BLaER1 treated with 17β-estradiol and CSF1 and Interleukin-3, amounts not matched to agents 10 nM and 100 nM (cell line): Measurements from ENCODE around the gene LHX4.
A peak's percentile ranks its signal among the peaks of the same experiment; 100 is the strongest.

Experiments used
- H3K27ac ChIP-seq, 11 experiments: shearing (Covaris generic); formaldehyde crosslinking; 2 replicates each; pipeline ENCODE4 v1.8.1; 2022
- H3K27me3 ChIP-seq, 11 experiments: shearing (Covaris generic); formaldehyde crosslinking; 2 replicates each; pipeline ENCODE4 v1.8.1; 2022
- H3K36me3 ChIP-seq, 11 experiments: shearing (Covaris generic); formaldehyde crosslinking; 2 replicates each; pipeline ENCODE4 v1.8.1; 2022
- H3K4me1 ChIP-seq, 10 experiments: shearing (Covaris generic); formaldehyde crosslinking; 2 replicates each; pipeline ENCODE4 v1.8.1; 2022
- H3K4me2 ChIP-seq, 11 experiments: shearing (Covaris generic); formaldehyde crosslinking; 2 replicates each; pipeline ENCODE4 v1.8.1; 2022
- H3K4me3 ChIP-seq, 10 experiments: shearing (Covaris generic); formaldehyde crosslinking; 2 replicates each; pipeline ENCODE4 v1.8.1; 2022
- H3K9ac ChIP-seq, 11 experiments: shearing (Covaris generic); formaldehyde crosslinking; 2 replicates each; pipeline ENCODE4 v1.8.1; 2022
- H3K9me3 ChIP-seq, 11 experiments: shearing (Covaris generic); formaldehyde crosslinking; replicated peaks in 1 of 11; 2 replicates each; pipeline ENCODE4 v1.8.1; 2022
- H4K20me1 ChIP-seq, 11 experiments: shearing (Covaris generic); formaldehyde crosslinking; 2 replicates each; pipeline ENCODE4 v1.8.1; 2022
- Cebpa-rat ChIP-seq, 11 experiments: shearing (Covaris generic); IDR thresholded peaks; 2 replicates each; pipeline ENCODE4 v1.8.1; 2022

The LHX4 gene

GRCh38 chr1:180277476-180278193 is 47.6 kb downstream of the LHX4 start:
- H3K27ac ChIP-seq, result peak overlapping the region in 5 of 11 experiments; percentile 51 to 78 (median 70); a peak in 9 of 22 replicates
- H3K9me3 ChIP-seq, result no peaks in the 10 kb centered on the region; a peak in 1 of 22 replicates
- H3K4me2 ChIP-seq, result peak overlapping the region in 5 of 11 experiments; percentile 75 to 92 (median 85); a peak in 10 of 22 replicates
- no peaks in the 10 kb centered on the region for H3K27me3 ChIP-seq
- H3K36me3 ChIP-seq, result peaks cover 21 to 81% (median 61%) of the 10 kb centered on the region in 11 experiments
- no peak overlapping the region for H3K9ac ChIP-seq
- H4K20me1 ChIP-seq, result no peaks in the 10 kb centered on the region; a peak in 1 of 22 replicates
- TF ChIP-seq Cebpa-rat (IDR thresholded peaks at IDR 0.05), result no peak
- H3K4me1 ChIP-seq, result peaks cover 0 to 61% (median 23%) of the 10 kb centered on the region in 10 experiments; a peak in 16 of 20 replicates
- H3K4me3 ChIP-seq, result no peak overlapping the region

DNA sequence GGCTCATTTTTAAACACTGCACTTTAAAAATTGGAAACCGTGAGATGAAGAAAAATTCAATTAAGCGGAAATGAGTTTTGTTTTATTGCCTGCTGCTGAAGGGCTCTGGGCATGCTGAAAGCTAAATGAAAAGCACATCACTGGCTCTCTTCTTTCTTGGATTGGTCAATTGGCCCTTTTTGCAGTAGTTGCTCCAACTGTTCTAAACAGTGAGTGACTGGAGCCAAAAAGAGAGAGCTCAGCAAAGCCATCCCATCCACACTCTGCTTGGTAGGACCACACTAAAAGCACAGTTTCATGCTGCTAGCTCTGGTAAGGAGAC is 48.1 kb downstream of the LHX4 start:
- no peak for TF ChIP-seq Cebpa-rat (IDR thresholded peaks at IDR 0.05)

GRCh38 chr1:180278596-180279395 is 48.7 kb downstream of the LHX4 start:
- Histone ChIP-seq H3K4me1 (peaks cover 0 to 61% (median 23%) of the 10 kb centered on the region in 10 experiments; a peak in 16 of 20 replicates), H3K9ac (peak overlapping the region in 5 of 11 experiments; percentile 3 to 55 (median 45); a peak in 9 of 22 replicates), H4K20me1 (no peaks in the 10 kb centered on the region), H3K27ac (peak overlapping the region in 9 of 11 experiments; percentile 19 to 78 (median 65); a peak in 17 of 22 replicates), H3K4me3 (peak overlapping the region in 1 of 10 experiments; percentile 0; a peak in 1 of 20 replicates), H3K4me2 (peak overlapping the region in 9 of 11 experiments; percentile 19 to 92 (median 75); a peak in 17 of 22 replicates), H3K9me3 (no peaks in the 10 kb centered on the region; a peak in 1 of 22 replicates), H3K36me3 (peaks cover 21 to 81% (median 58%) of the 10 kb centered on the region in 11 experiments), H3K27me3 (no peaks in the 10 kb centered on the region)
- TF ChIP-seq Cebpa-rat (IDR thresholded peaks at IDR 0.05), result no peak

More for the DNA sequence above, 48.1 kb downstream of the LHX4 start:
- Histone ChIP-seq H4K20me1 (no peaks in the 10 kb centered on the region; a peak in 1 of 22 replicates), H3K36me3 (peaks cover 21 to 81% (median 60%) of the 10 kb centered on the region in 11 experiments), H3K27me3 (no peaks in the 10 kb centered on the region), H3K4me3 (peak overlapping the region in 1 of 10 experiments; percentile 0; a peak in 1 of 20 replicates), H3K4me2 (peak overlapping the region in 7 of 11 experiments; percentile 60 to 92 (median 82); a peak in 14 of 22 replicates), H3K27ac (peak overlapping the region in 9 of 11 experiments; percentile 19 to 78 (median 65); a peak in 16 of 22 replicates), H3K9ac (peak overlapping the region in 5 of 11 experiments; percentile 3 to 55 (median 45); a peak in 7 of 22 replicates), H3K9me3 (no peaks in the 10 kb centered on the region; a peak in 1 of 22 replicates), H3K4me1 (peaks cover 0 to 61% (median 23%) of the 10 kb centered on the region in 10 experiments; a peak in 16 of 20 replicates)

DNA sequence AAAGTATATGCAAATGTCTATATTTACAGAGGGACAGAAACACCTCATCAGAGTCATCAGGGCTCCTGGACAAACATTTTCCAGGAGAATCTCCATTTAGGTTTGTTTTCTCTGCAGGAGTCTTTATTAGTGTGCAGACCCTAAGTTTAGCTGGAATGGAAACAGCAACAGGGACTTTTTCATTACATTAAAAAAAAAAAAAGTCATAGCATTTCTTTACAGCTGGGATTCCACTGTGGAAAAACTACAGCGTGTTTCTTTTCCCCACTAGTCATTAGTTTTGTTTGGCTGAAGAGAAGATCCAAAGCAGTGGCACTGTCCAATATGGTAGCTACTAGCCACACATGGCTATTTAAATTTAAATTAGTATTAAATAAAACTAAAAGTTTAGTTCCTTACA is 49.6 kb downstream of the LHX4 start:
- no peaks in the 10 kb centered on the region for H4K20me1 ChIP-seq
- H3K4me1 ChIP-seq, result peaks cover 0 to 61% (median 23%) of the 10 kb centered on the region in 10 experiments; a peak in 16 of 20 replicates
- H3K36me3 ChIP-seq, result peaks cover 17 to 80% (median 58%) of the 10 kb centered on the region in 11 experiments
- peak overlapping the region in 3 of 11 experiments; percentile 44 to 55 (median 45); a peak in 5 of 22 replicates for H3K9ac ChIP-seq
- H3K4me3 ChIP-seq, result no peak overlapping the region
- TF ChIP-seq Cebpa-rat (IDR thresholded peaks at IDR 0.05), result no peak
- no peaks in the 10 kb centered on the region; a peak in 1 of 22 replicates for H3K9me3 ChIP-seq
- H3K4me2 ChIP-seq, result peak overlapping the region in 8 of 11 experiments; percentile 59 to 92 (median 72); a peak in 16 of 22 replicates
- H3K27me3 ChIP-seq, result no peaks in the 10 kb centered on the region
- peak overlapping the region in 9 of 11 experiments; percentile 19 to 78 (median 61); a peak in 16 of 22 replicates for H3K27ac ChIP-seq

GRCh38 chr1:180280617-180281016 is 50.6 kb downstream of the LHX4 start:
- peaks cover 0 to 61% (median 23%) of the 10 kb centered on the region in 10 experiments; a peak in 16 of 20 replicates for H3K4me1 ChIP-seq
- TF ChIP-seq Cebpa-rat (IDR thresholded peaks at IDR 0.05), result no peak
- H3K27me3 ChIP-seq, result no peaks in the 10 kb centered on the region
- no peaks in the 10 kb centered on the region; a peak in 1 of 22 replicates for H3K9me3 ChIP-seq
- H4K20me1 ChIP-seq, result no peaks in the 10 kb centered on the region
- peak overlapping the region in 3 of 11 experiments; percentile 65 to 78 (median 70); a peak in 2 of 22 replicates for H3K27ac ChIP-seq
- no peak overlapping the region for H3K9ac ChIP-seq
- H3K36me3 ChIP-seq, result peaks cover 8 to 78% (median 53%) of the 10 kb centered on the region in 11 experiments; a peak in 20 of 22 replicates
- H3K4me2 ChIP-seq, result peak overlapping the region in 3 of 11 experiments; percentile 85 to 92 (median 91); a peak in 6 of 22 replicates
- H3K4me3 ChIP-seq, result no peak overlapping the region

GRCh38 chr1:180281490-180281889 is 51.4 kb downstream of the LHX4 start:
- H3K27ac ChIP-seq, result no peak overlapping the region
- H3K36me3 ChIP-seq, result peaks cover 7 to 73% (median 52%) of the 10 kb centered on the region in 11 experiments; a peak in 19 of 22 replicates
- H3K9me3 ChIP-seq, result no peaks in the 10 kb centered on the region
- no peak for TF ChIP-seq Cebpa-rat (IDR thresholded peaks at IDR 0.05)
- H4K20me1 ChIP-seq, result no peaks in the 10 kb centered on the region
- peak overlapping the region in 2 of 11 experiments; percentile 85 to 91; a peak in 3 of 22 replicates for H3K4me2 ChIP-seq
- no peak overlapping the region for H3K4me3 ChIP-seq
- H3K27me3 ChIP-seq, result no peaks in the 10 kb centered on the region
- peaks cover 0 to 58% (median 23%) of the 10 kb centered on the region in 10 experiments; a peak in 16 of 20 replicates for H3K4me1 ChIP-seq
- H3K9ac ChIP-seq, result no peak overlapping the region

GRCh38 chr1:180282401-180283044 is 52.5 kb downstream of the LHX4 start:
- H3K36me3 ChIP-seq, result peaks cover 10 to 72% (median 51%) of the 10 kb centered on the region in 11 experiments; a peak in 19 of 22 replicates
- H3K4me2 ChIP-seq, result 0 out of 22 replicates have a peak overlapping the region, but pooled peaks of 1 of the 11 experiments have one; percentile 85
- TF ChIP-seq Cebpa-rat (IDR thresholded peaks at IDR 0.05), result no peak
- H3K4me3 ChIP-seq, result no peak overlapping the region
- no peak overlapping the region for H3K27ac ChIP-seq
- peaks cover 0 to 48% (median 23%) of the 10 kb centered on the region in 10 experiments; a peak in 16 of 20 replicates for H3K4me1 ChIP-seq
- no peaks in the 10 kb centered on the region for H3K27me3 ChIP-seq
- no peaks in the 10 kb centered on the region for H3K9me3 ChIP-seq
- H4K20me1 ChIP-seq, result no peaks in the 10 kb centered on the region
- H3K9ac ChIP-seq, result no peak overlapping the region

GRCh38 chr1:180283098-180283497 is 53.0 kb downstream of the LHX4 start:
- H4K20me1 ChIP-seq, result no peaks in the 10 kb centered on the region
- H3K9ac ChIP-seq, result no peak overlapping the region
- peaks cover 10 to 73% (median 51%) of the 10 kb centered on the region in 11 experiments; a peak in 20 of 22 replicates for H3K36me3 ChIP-seq
- no peaks in the 10 kb centered on the region for H3K9me3 ChIP-seq
- H3K4me1 ChIP-seq, result peaks cover 0 to 48% (median 20%) of the 10 kb centered on the region in 10 experiments; a peak in 16 of 20 replicates
- no peak overlapping the region for H3K27ac ChIP-seq
- TF ChIP-seq Cebpa-rat (IDR thresholded peaks at IDR 0.05), result no peak
- H3K4me3 ChIP-seq, result no peak overlapping the region
- no peaks in the 10 kb centered on the region for H3K27me3 ChIP-seq
- no peak overlapping the region for H3K4me2 ChIP-seq
